Trophoblast cell (in vitro differentiated cells and primary cell): ENCODE measurements around the gene SIK3.

Experiments
- DNase-seq, 2 donors: peaks; one replicate each; pipeline ENCODE4 v3.0.0-alpha.2; 2016
- H2AFZ ChIP-seq: 2 replicates; pipeline ENCODE4 v1.6.1; 2013; ENCODE audit warnings: low read length, moderate library complexity, mild to moderate bottlenecking; ENCODE audit not compliant: insufficient read depth, poor library complexity
- H2AK5ac ChIP-seq: 2 replicates; pipeline ENCODE4 v1.6.1; 2013; ENCODE audit warnings: mild to moderate bottlenecking, low read length
- H2BK120ac ChIP-seq: 2 replicates; pipeline ENCODE4 v1.6.1; 2013; ENCODE audit warnings: low read length, mild to moderate bottlenecking, moderate library complexity; ENCODE audit not compliant: insufficient read depth, poor library complexity
- H2BK12ac ChIP-seq: 2 replicates; pipeline ENCODE4 v1.6.1; 2013; ENCODE audit warnings: mild to moderate bottlenecking, low read length, moderate library complexity
- H2BK5ac ChIP-seq: 2 replicates; pipeline ENCODE4 v1.6.1; 2013; ENCODE audit warnings: low read length, low read depth, moderate library complexity, mild to moderate bottlenecking; ENCODE audit not compliant: poor library complexity
- H3K14ac ChIP-seq: 2 replicates; pipeline ENCODE4 v1.6.1; 2013; ENCODE audit warnings: mild to moderate bottlenecking, low read length
- H3K18ac ChIP-seq: 2 replicates; pipeline ENCODE4 v1.6.1; 2013; ENCODE audit warnings: mild to moderate bottlenecking, low read length
- H3K23ac ChIP-seq: 2 replicates; pipeline ENCODE4 v1.6.1; 2013; ENCODE audit warnings: low read length
- H3K27ac ChIP-seq: 2 replicates; pipeline ENCODE4 v1.5.1; 2013; ENCODE audit warnings: low read depth, mild to moderate bottlenecking, inconsistent platforms, low read length, moderate library complexity
- H3K27me3 ChIP-seq: 2 replicates; pipeline ENCODE4 v1.6.1; 2013; ENCODE audit warnings: inconsistent platforms, mild to moderate bottlenecking, low read length, moderate library complexity; ENCODE audit not compliant: insufficient read depth
- H3K36me3 ChIP-seq, 2 experiments: 1 replicate in 1 of 2; 2 replicates in 1 of 2; pipeline ENCODE4 v1.6.1; 2013; ENCODE audit warnings: low read length in 2 of 2, mild to moderate bottlenecking in 2 of 2, moderate library complexity in 1 of 2; ENCODE audit not compliant: insufficient read depth in 2 of 2, control insufficient read depth in 1 of 2
- H3K4ac ChIP-seq: 2 replicates; pipeline ENCODE4 v1.6.1; 2013; ENCODE audit warnings: low read depth, mild to moderate bottlenecking, low read length, moderate library complexity
- H3K4me1 ChIP-seq, 2 experiments: 1 replicate in 1 of 2; 2 replicates in 1 of 2; pipeline ENCODE4 v1.6.1; 2013; ENCODE audit warnings: low read length in 2 of 2, mild to moderate bottlenecking in 2 of 2, moderate library complexity in 1 of 2; ENCODE audit not compliant: insufficient read depth in 2 of 2, control insufficient read depth in 1 of 2
- H3K4me2 ChIP-seq: 2 replicates; pipeline ENCODE4 v1.6.1; 2013; ENCODE audit warnings: inconsistent platforms, mild to moderate bottlenecking, low read length, moderate library complexity
- H3K4me3 ChIP-seq: 2 replicates; pipeline ENCODE4 v1.5.1; 2013; ENCODE audit warnings: mild to moderate bottlenecking, low read depth, low read length, inconsistent platforms
- H3K79me1 ChIP-seq: one replicate; pipeline ENCODE4 v1.6.1; 2013; ENCODE audit warnings: low read length
- H3K79me2 ChIP-seq: 2 replicates; pipeline ENCODE4 v1.6.1; 2013; ENCODE audit warnings: low read length, mild to moderate bottlenecking; ENCODE audit not compliant: control insufficient read depth, insufficient read depth, poor library complexity
- H3K9ac ChIP-seq: 2 replicates; pipeline ENCODE4 v1.6.1; 2013; ENCODE audit warnings: mild to moderate bottlenecking, low read length
- H3K9me3 ChIP-seq: 2 replicates; pipeline ENCODE4 v1.6.1; 2013; ENCODE audit warnings: low read depth, mild to moderate bottlenecking, control low read depth, inconsistent platforms, low read length; ENCODE audit not compliant: insufficient read depth
- H4K12ac ChIP-seq: 2 replicates; pipeline ENCODE4 v1.6.1; 2013; ENCODE audit warnings: low read depth, mild to moderate bottlenecking, low read length, moderate library complexity
- H4K8ac ChIP-seq: 2 replicates; pipeline ENCODE4 v1.6.1; 2013; ENCODE audit warnings: low read depth, mild to moderate bottlenecking, low read length, moderate library complexity
- H4K91ac ChIP-seq: one replicate; pipeline ENCODE4 v1.6.1; 2013; ENCODE audit warnings: low read depth, mild to moderate bottlenecking, low read length, moderate library complexity
- WGBS: extraction: QIAGEN DNeasy Blood & Tissue Kit; methylation state at CpG from one replicate; pipeline ENCODE4 v1.1.7; 2013; ENCODE audit warnings: missing lambda C conversion rate; ENCODE audit not compliant: insufficient read length, insufficient coverage; ENCODE audit errors: extremely low coverage; 5-methylcytosine and 5-hydroxymethylcytosine counted together

SIK3 gene

DNA sequence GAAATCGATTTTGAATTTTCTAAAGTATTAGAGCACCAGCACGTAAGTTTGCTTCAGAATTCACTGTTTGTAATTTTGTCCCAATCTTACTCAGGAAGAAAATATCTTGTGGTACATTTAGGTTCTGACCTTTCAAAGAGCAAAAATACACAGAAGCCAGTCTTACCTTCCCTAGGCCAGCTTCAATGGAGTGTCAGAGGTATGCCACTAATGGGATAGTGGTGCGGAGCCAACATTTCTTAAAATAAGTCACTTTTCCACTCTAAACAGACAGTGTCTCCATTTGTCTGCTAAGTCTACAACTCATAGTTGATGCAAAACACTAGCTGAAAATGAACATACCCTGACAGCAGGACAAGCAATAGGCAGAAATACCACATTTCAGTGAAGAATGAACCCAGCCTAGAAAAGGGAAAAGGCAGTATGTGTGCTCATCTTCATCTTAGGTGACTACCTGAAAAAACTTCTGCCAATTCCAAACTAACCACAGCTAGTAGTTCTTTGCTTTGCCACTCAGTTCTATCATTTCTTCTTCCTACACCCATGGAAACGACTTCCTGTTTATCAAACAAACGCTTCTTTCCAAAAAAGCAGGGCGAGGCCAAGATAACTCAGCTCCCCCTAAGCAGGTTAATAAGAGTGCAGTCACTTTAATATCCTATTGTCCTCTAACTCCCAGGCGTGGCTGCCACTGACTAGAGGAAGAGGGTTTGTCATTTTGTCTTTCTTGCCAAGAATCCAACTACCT is 166.8 kb downstream of the SIK3 start:
- Histone ChIP-seq H3K79me2 (no peaks in the 10 kb centered on the region), H3K9me3 (no peaks in the 10 kb centered on the region), H3K4me1 (peaks cover 0 to 3% of the 10 kb centered on the region in 2 experiments), H2BK12ac (no peak overlapping the region), H3K4me3 (no peak overlapping the region), H2BK5ac (no peak overlapping the region), H3K18ac (no peak overlapping the region), H3K4me2 (no peak overlapping the region), H3K27ac (no peak overlapping the region), H2BK120ac (no peak overlapping the region), H2AFZ (no peak overlapping the region), H3K27me3 (no peaks in the 10 kb centered on the region), H3K23ac (no peak overlapping the region), H3K14ac (no peak overlapping the region), H2AK5ac (no peak overlapping the region), H3K36me3 (peaks cover 1 to 3% of the 10 kb centered on the region in 2 experiments), H4K91ac (no peak overlapping the region), H4K8ac (no peak overlapping the region), H4K12ac (no peak overlapping the region), H3K4ac (no peak overlapping the region), H3K79me1 (no peaks in the 10 kb centered on the region), H3K9ac (no peak overlapping the region)
- WGBS, result no CpG with 5 or more reads among the region's 7 CpGs
- DNase-seq, result no peak

DNA sequence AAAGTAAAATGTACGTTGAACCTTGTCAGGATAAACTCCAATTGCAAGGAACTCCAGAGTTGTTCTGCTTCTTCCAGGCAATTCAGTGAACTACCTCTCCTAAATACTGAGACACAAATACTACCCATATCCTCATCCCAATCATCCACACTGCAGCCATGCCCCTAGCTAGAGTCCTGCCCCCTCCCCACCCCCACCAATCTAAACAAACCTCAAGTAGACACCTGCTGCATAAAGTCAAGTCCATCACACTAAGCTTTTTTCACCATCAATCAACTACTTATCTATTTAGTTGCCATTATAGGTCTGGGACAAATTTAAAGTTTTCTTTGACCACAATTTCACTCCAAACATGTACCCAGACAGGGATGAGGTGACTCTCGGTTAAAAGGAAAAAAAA is 167.6 kb downstream of the SIK3 start:
- DNase-seq, result no peak
- no peak overlapping the region for H3K23ac ChIP-seq
- no peak overlapping the region for H3K27ac ChIP-seq
- peaks cover 0 to 3% of the 10 kb centered on the region in 2 experiments for H3K4me1 ChIP-seq
- H4K8ac ChIP-seq, result no peak overlapping the region
- no peak overlapping the region for H2BK12ac ChIP-seq
- no peak overlapping the region for H2BK5ac ChIP-seq
- WGBS, result no CpG with 5 or more reads among the region's 2 CpGs
- no peak overlapping the region for H3K9ac ChIP-seq
- no peaks in the 10 kb centered on the region for H3K9me3 ChIP-seq
- H3K4me2 ChIP-seq, result no peak overlapping the region
- H3K27me3 ChIP-seq, result no peaks in the 10 kb centered on the region
- no peak overlapping the region for H2AFZ ChIP-seq
- no peaks in the 10 kb centered on the region for H3K79me1 ChIP-seq
- no peak overlapping the region for H3K14ac ChIP-seq
- no peak overlapping the region for H3K18ac ChIP-seq
- H3K4me3 ChIP-seq, result no peak overlapping the region
- no peak overlapping the region for H2BK120ac ChIP-seq
- peaks cover 1 to 3% of the 10 kb centered on the region in 2 experiments for H3K36me3 ChIP-seq
- H2AK5ac ChIP-seq, result no peak overlapping the region
- no peak overlapping the region for H3K4ac ChIP-seq
- H4K12ac ChIP-seq, result no peak overlapping the region
- H3K79me2 ChIP-seq, result no peaks in the 10 kb centered on the region
- no peak overlapping the region for H4K91ac ChIP-seq

DNA sequence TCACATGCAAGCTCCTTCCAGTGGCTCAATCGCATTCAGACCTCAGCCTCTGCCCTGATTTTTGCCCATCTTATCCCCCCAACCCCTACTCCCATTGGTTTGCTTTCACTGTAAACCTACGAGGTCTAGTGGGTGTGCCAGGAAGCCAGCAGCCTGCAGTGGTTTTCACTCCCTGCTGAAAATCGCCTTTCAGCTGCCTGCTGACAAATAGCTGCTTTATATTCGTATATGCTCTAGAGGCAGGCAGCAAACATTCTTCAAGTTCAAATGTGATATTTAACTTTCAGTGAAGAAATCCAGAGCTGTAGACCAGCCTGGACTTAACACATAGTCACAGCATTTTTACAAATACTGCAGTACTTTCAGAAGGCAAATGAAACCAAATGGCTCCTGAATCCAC is 168.1 kb downstream of the SIK3 start:
- H3K4me1 ChIP-seq, result peaks cover 0 to 3% of the 10 kb centered on the region in 2 experiments
- no peak overlapping the region for H2BK120ac ChIP-seq
- H2AK5ac ChIP-seq, result no peak overlapping the region
- no peak overlapping the region for H3K27ac ChIP-seq
- no peak overlapping the region for H3K4me2 ChIP-seq
- H3K79me1 ChIP-seq, result no peaks in the 10 kb centered on the region
- WGBS, result no CpG with 5 or more reads among the region's 4 CpGs
- H4K12ac ChIP-seq, result no peak overlapping the region
- H3K4ac ChIP-seq, result no peak overlapping the region
- H2BK5ac ChIP-seq, result no peak overlapping the region
- no peaks in the 10 kb centered on the region for H3K27me3 ChIP-seq
- no peak overlapping the region for H3K18ac ChIP-seq
- H4K8ac ChIP-seq, result no peak overlapping the region
- H4K91ac ChIP-seq, result no peak overlapping the region
- DNase-seq, result no peak
- no peak overlapping the region for H3K23ac ChIP-seq
- no peaks in the 10 kb centered on the region for H3K79me2 ChIP-seq
- H3K14ac ChIP-seq, result no peak overlapping the region
- no peak overlapping the region for H2AFZ ChIP-seq
- peaks cover 1 to 3% of the 10 kb centered on the region in 2 experiments for H3K36me3 ChIP-seq
- no peak overlapping the region for H3K4me3 ChIP-seq
- H2BK12ac ChIP-seq, result no peak overlapping the region
- no peak overlapping the region for H3K9ac ChIP-seq
- no peaks in the 10 kb centered on the region for H3K9me3 ChIP-seq

DNA sequence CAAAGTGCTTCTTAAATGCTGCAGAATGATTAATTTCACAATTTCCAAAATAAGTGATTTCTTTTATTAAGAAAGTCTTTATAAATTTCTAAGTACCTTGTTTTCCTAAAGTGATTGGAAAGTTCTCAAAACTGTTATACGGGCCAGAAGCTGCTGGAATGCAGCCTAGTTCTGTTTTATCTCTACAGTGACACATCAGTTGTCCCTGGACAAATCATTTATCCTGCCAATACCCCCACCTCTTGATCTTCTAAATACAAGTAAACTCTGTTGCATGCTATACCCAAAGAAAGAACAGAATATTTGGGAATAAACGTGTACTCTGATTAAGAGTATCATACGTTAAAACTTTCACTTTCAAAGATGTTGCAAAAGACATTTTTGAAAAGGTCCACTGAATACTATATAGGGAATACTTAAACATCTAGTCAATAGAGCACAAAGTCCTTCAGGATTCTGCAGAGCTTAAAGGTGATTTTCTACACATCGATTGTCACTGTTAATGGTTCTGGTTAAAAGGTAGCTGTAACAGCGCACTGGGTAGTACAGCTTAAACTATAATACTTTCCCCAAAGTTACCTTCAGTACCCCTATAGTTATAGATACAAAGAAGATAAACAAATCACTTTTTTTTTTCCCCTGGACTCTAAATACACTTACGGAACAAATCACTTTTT is 168.7 kb downstream of the SIK3 start:
- H3K14ac ChIP-seq, result no peak overlapping the region
- H2BK5ac ChIP-seq, result no peak overlapping the region
- H3K79me2 ChIP-seq, result no peaks in the 10 kb centered on the region
- no peak overlapping the region for H3K9ac ChIP-seq
- H2BK120ac ChIP-seq, result no peak overlapping the region
- no peak overlapping the region for H2BK12ac ChIP-seq
- H3K4me1 ChIP-seq, result peaks cover 0 to 3% of the 10 kb centered on the region in 2 experiments
- H4K8ac ChIP-seq, result no peak overlapping the region
- no peak overlapping the region for H4K91ac ChIP-seq
- H3K4me2 ChIP-seq, result no peak overlapping the region
- H2AFZ ChIP-seq, result no peak overlapping the region
- no peaks in the 10 kb centered on the region for H3K79me1 ChIP-seq
- H3K27ac ChIP-seq, result no peak overlapping the region
- no CpG with 5 or more reads among the region's 6 CpGs for WGBS
- peaks cover 1 to 4% of the 10 kb centered on the region in 2 experiments for H3K36me3 ChIP-seq
- no peak for DNase-seq
- no peak overlapping the region for H3K4ac ChIP-seq
- H3K9me3 ChIP-seq, result no peaks in the 10 kb centered on the region
- H2AK5ac ChIP-seq, result no peak overlapping the region
- no peak overlapping the region for H3K23ac ChIP-seq
- no peak overlapping the region for H3K4me3 ChIP-seq
- no peak overlapping the region for H3K18ac ChIP-seq
- no peak overlapping the region for H4K12ac ChIP-seq
- no peaks in the 10 kb centered on the region for H3K27me3 ChIP-seq
